Small intestine (tissue), 7 donors: Measurements from ENCODE around the gene FAM171A2. TPM values are rescaled to one million over a fixed set of nuclear protein-coding genes. Genes with fewer than 3 reads are reported as not detected.
"Not testable (repeated sequence)": the region's sequence is repeated elsewhere in the genome, so short reads cannot be mapped to it uniquely, and the experiment has no call there.

Experiments used
- DNase-seq, 2 donors: peaks; one replicate each; pipeline versions ENCODE4 v3.0.0 to v3.0.0-alpha.2; 2013
- FAIRE-seq: peaks from 2 replicates; lab custom pipeline; 2012; peaks lifted over from hg19 to GRCh38; lab: Jason Lieb, UNC
- H3K27ac ChIP-seq, 3 donors: one replicate each; pipeline ENCODE4 v1.5.1; 2013; ENCODE audit warnings: low read length in 2 of 3, mild to moderate bottlenecking in 2 of 3, control low read depth in 1 of 3, inconsistent platforms in 1 of 3, low read depth in 1 of 3, moderate library complexity in 1 of 3
- H3K27me3 ChIP-seq, 3 donors: one replicate each; pipeline ENCODE4 v1.6.1; 2013; ENCODE audit warnings: low read length in 3 of 3, inconsistent platforms in 1 of 3; ENCODE audit not compliant: control insufficient read depth in 3 of 3, insufficient read depth in 3 of 3
- H3K36me3 ChIP-seq, 3 donors: one replicate each; pipeline ENCODE4 v1.6.1; 2013; ENCODE audit warnings: low read length in 3 of 3, inconsistent platforms in 1 of 3, low read depth in 1 of 3, mild to moderate bottlenecking in 1 of 3, moderate library complexity in 1 of 3; ENCODE audit not compliant: control insufficient read depth in 3 of 3, insufficient read depth in 2 of 3
- H3K4me1 ChIP-seq, 3 donors: one replicate each; pipeline ENCODE4 v1.6.1; 2013; ENCODE audit warnings: low read length in 2 of 3, inconsistent platforms in 1 of 3, low read depth in 1 of 3, mild to moderate bottlenecking in 1 of 3, moderate library complexity in 1 of 3; ENCODE audit not compliant: control insufficient read depth in 3 of 3, insufficient read depth in 2 of 3
- H3K4me3 ChIP-seq, 3 donors: one replicate each; pipeline ENCODE4 v1.5.1; 2013; ENCODE audit warnings: low read length in 3 of 3, control low read depth in 1 of 3, inconsistent platforms in 1 of 3, low read depth in 1 of 3, mild to moderate bottlenecking in 1 of 3, moderate library complexity in 1 of 3
- H3K9me3 ChIP-seq, 2 donors: one replicate each; pipeline ENCODE4 v1.6.1; 2013; ENCODE audit warnings: low read depth in 1 of 2, low read length in 1 of 2; ENCODE audit not compliant: control insufficient read depth in 2 of 2, insufficient read depth in 1 of 2
- WGBS, 3 donors: extraction: QIAGEN DNeasy Blood & Tissue Kit; methylation state at CpG; one replicate each; pipeline ENCODE4 v1.1.7; 2013; 5-methylcytosine and 5-hydroxymethylcytosine counted together
- polyA plus RNA-seq, 4 donors: library from polyadenylated mRNA; stranded (reverse) in 3 of 4; unstranded in 1 of 4; fragments of 200-250 nt in 3 of 4; fragments of 120-200 nt in 1 of 4; gene quantifications; one replicate each; pipeline versions ENCODE4 v1.2.1 to v1.2.3, GENCODE V29; 2013
- donor health status: healthy with polysubstance abuse.
- donor health status: control.
- donor health status: control.
- donor health status: Bipolar disorder and iron deficiency.
- donor health status: healthy.

FAM171A2 gene
- polyA plus RNA-seq, 4 donors: 0.87 to 3.1 TPM; not detected in 2

DNA sequence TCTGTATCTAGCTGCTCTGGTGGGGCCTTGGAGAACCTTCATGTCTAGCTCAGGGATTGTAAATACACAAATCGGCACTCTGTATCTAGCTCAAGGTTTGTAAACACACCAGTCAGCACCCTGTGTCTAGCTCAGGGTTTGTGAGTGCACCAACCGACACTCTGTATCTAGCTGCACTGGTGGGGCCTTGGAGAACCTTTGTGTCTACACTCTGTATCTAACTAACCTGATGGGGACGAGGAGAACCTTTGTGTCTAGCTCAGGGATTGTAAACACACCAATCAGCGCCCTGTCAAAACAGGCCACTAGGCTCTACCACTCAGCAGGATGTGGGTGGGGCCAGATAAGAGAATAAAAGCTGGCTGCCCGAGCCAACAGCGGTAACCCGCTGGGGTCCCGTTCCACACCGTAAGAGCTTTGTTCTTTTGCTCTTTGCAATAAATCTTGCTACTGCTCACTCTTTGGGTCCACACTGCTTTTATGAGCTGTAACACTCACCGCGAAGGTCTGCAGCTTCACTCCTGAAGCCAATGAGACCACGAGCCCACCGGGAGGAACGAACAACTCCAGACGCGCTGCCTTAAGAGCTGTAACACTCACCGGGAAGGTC is 5.9 kb upstream of the FAM171A2 start:
- H3K4me1 ChIP-seq, FAIRE-seq, DNase-seq, H3K9me3 ChIP-seq, H3K27ac ChIP-seq, H3K36me3 ChIP-seq, H3K4me3 ChIP-seq: not testable (repeated sequence)
- H3K27me3 ChIP-seq: peaks cover 0 to 24% (median 2%) of the 10 kb centered on the region in 3 donors
- 41 to 52% (median 43%) methylated on average over 15 to 17 of the region's 17 CpGs for WGBS, 3 donors

DNA sequence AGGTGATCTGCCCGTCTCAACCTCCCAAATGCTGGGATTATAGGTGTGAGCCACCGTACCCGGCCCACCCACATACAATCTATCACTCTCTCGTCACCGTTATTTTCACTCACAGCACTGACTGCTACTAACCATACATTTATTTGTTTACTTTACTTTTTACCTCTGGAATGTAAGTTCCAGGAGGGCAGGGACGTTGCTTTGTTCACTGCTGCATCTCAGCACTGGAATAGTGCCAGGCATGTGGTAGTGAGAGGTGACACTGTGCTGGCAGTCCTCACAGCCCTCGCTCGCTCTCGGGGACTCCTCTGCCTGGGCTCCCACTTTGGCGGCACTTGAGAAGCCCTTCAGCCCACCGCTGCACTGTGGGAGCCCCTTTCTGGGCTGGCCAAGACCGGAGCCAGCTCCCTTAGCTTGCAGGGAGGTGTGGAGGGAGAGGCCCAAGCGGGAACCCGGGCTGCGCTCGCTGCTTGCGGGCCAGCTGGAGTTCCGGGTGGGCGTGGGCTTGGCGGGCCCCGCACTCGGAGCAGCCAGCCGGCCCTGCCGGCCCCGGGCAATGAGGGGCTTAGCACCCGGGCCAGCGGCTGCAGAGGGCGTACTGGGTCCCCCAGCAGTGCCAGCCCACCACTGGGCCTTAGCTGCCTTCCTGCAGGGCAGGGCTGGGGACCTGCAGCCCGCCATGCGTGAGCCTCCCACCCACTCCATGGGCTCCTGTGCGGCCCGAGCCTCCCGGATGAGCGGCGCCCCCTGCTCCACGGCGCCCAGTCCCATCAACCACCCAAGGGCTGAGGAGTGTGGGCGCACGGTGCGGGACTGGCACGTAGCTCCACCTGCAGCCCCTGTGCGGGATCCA is 5.0 kb upstream of the FAM171A2 start:
- not testable (repeated sequence) for H3K4me1 ChIP-seq, H3K4me3 ChIP-seq, H3K27ac ChIP-seq, DNase-seq, FAIRE-seq, H3K9me3 ChIP-seq, H3K36me3 ChIP-seq
- WGBS, 3 donors: 89 to 94% (median 92%) methylated on average over 35 to 42 of the region's 42 CpGs
- peaks cover 0 to 24% (median 2%) of the 10 kb centered on the region in 3 donors for H3K27me3 ChIP-seq

DNA sequence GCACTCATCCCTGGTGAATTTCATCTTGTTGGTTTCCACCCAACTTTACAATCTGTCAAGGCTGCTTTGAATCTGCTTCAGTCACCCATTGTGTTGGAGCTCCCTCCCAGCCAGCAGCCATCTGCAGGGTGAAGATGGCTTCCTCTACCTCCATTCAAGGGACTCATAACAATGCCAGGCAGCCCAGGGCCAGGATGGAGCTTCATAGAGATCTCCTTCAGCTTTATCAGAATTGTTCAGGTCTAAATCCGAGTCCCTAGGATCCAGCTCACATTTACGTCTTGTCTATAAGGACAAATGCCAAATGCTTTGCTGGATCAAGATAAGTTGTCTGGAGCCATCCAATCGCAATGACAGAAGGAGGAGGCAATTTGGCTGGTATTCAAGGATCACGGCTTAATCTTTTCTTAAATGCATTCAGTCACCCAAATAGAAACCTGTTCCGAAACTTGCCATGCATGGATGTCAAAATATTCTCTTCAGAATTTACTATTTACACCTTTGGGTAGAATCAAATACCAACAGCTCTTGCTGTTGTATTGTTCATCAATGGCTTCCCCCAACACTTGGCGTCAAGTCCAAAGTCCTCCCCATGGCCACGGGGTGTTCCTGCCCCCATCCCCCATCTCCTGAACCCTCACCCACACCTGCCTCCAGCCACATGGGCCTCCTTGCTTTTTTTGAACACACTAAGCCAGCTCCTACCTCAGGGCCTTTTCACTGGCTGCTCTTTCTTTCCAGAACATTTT is 3.8 kb upstream of the FAM171A2 start:
- DNase-seq: no peak
- Histone ChIP-seq H3K9me3 (no peaks in the 10 kb centered on the region), H3K4me3 (no peak overlapping the region), H3K27ac (no peak overlapping the region), H3K36me3 (no peaks in the 10 kb centered on the region), H3K4me1 (peaks cover 0 to 6% (median 1%) of the 10 kb centered on the region in 3 donors), H3K27me3 (peaks cover 0 to 30% (median 2%) of the 10 kb centered on the region in 3 donors)
- WGBS, 3 donors: 21 to 62% (median 38%) methylated on average over 7 of the region's 7 CpGs
- no peak for FAIRE-seq

DNA sequence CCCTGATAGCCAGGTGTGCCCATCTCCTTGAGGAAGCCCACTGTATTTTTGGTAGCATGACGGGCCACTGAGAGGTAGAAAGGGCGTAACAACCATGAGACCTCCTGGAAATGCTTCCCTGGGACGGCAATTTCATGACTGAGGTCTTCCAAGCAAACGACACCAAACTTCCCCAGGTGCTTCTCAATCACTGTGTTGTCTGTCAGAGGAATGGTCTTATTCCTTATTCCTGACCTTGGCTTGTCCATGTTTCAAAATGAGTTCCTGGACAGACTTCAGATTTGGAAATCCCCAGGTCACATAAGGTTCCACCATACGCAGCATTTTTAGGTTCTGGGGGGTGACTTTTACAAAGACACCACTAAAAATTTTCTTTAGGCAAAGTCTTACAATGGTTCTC is 1.4 kb upstream of the FAM171A2 start:
- not testable (repeated sequence) for H3K4me3 ChIP-seq, DNase-seq, H3K36me3 ChIP-seq, H3K9me3 ChIP-seq, H3K27ac ChIP-seq, FAIRE-seq
- Histone ChIP-seq H3K4me1 (peaks cover 0 to 15% (median 1%) of the 10 kb centered on the region in 3 donors), H3K27me3 (peaks cover 2 to 30% (median 3%) of the 10 kb centered on the region in 3 donors)
- WGBS, 3 donors: 79 to 88% (median 82%) methylated on average over 5 of the region's 5 CpGs

DNA sequence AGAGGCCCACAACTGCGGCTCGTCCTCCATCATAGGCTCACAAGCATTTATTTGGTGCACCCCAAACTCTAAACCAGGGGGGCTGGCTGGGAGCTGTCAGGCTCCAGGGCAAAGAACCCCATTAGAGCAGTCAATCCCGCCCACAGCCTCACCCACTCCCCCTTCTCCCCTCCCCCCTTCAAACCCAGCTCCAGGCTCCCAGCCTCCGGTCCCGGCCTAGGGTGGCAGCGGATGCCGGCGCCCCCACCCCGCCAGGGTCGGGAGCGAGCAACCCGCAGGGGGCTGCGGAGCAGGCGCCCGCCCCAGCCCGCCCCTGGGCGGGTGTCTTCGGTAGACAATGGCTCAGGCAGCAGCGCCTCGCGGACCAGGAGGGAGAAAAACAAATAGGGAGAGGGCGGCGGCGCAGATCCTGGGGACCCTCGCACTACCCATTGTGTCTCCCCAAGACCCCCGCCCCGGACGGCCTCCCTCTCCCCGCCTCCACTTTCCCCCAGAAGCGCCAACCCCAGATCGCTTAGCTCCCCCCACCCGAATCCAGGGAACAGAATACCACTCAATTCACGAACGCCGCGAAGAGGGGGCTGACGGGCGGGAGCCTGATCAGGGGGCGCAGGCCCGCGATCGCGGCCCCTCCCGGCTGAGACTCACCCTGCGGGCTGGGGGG is 572 bp downstream of the FAM171A2 start:
- FAIRE-seq (no peak), DNase-seq (peak in 1 of 2 donors; percentile 37)
- WGBS, 3 donors: 1 to 2% (median 2%) methylated on average over 30 to 45 of the region's 45 CpGs
- Histone ChIP-seq H3K4me3 (peak overlapping the region; percentile 31 to 61 (median 55)), H3K27ac (no peak overlapping the region), H3K4me1 (peaks cover 0 to 15% (median 1%) of the 10 kb centered on the region in 3 donors), H3K27me3 (peaks cover 2 to 32% (median 3%) of the 10 kb centered on the region in 3 donors), H3K36me3 (peaks cover 0 to 9% (median 0%) of the 10 kb centered on the region in 3 donors), H3K9me3 (no peaks in the 10 kb centered on the region)

DNA sequence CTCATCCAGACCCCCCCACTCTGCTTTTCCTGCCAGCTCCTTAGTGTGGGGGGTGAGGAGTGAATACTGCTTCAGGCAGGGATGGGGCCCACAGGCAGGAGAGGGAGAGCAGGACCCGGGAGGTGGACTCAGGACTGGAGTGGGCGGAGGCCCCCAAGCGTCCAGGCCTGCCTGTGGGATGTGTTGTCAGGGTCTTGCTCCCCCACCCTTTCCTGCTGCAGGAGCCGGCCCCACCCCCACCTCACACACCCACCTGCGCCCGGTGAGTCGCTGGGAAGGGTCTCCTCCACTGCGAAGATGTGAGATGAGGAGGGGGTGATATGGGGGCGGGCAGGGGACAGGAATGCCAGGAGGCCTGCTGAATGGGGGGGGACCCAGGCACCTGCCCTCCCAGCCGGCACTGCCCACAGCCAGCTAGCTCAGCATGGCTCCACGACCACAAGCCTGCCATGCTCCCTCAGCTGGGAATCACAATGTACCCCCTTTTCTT is 1.1 kb downstream of the FAM171A2 start:
- Histone ChIP-seq H3K4me3 (peak overlapping the region in 1 of 3 donors; percentile 61), H3K27me3 (peaks cover 2 to 32% (median 3%) of the 10 kb centered on the region in 3 donors), H3K4me1 (peaks cover 0 to 15% (median 1%) of the 10 kb centered on the region in 3 donors), H3K9me3 (no peaks in the 10 kb centered on the region), H3K36me3 (peaks cover 0 to 9% (median 0%) of the 10 kb centered on the region in 3 donors), H3K27ac (no peak overlapping the region)
- 22 to 28% (median 26%) methylated on average over 6 to 11 of the region's 11 CpGs for WGBS, 3 donors
- no peak for FAIRE-seq
- no peak for DNase-seq

DNA sequence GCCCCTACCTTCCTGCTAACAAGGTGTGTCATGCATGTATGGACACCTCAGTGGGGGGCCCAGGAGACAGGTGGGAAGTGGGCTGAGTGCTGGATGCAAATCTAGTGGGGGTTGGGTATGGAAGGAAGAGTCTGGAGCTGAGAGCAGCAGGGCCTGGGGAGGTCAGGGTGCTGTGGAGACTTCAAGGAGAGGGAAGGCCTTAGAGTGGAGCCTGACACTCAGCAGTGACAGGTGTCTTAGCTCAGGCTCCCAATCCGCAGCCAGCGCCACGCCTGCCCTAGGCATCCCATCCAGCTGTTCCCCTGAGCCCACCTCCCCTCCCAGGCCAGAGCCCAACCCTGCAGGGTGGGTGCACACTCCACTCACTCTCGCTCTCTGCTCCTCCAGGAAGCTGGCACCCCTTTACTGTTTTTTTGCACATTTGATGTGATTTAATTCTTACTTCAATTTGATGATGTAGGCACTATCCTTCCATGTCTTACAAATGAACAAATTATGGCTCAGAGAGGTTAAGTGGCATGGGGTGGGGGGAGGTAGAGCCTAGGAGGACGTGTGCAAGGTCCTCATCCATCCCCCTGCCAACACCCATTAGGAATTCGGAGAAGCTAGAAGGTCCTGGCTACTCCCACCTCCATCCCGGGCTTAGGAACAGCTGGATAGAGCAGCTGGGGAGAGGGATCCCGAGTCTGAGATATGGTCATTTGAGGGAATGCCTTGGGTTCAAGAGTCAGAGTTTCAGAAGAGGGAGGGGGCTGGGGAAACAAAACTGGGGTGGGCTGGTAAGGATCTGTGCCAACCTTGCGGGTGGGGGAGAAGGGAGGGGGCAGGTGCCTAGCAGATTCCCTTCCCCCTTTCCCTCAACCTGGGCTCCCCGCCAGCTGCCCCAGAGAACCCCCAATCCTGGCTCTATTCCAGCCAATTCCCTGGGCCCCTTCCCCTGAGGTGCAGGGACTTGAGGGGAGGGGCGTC is 2.1 kb downstream of the FAM171A2 start:
- Histone ChIP-seq H3K9me3 (no peaks in the 10 kb centered on the region), H3K27me3 (peaks cover 2 to 27% (median 3%) of the 10 kb centered on the region in 3 donors), H3K36me3 (peaks cover 0 to 9% (median 0%) of the 10 kb centered on the region in 3 donors), H3K27ac (no peak overlapping the region), H3K4me3 (no peak overlapping the region), H3K4me1 (peaks cover 0 to 15% (median 1%) of the 10 kb centered on the region in 3 donors)
- DNase-seq: no peak
- FAIRE-seq: no peak
- WGBS, 3 donors: 16 to 55% (median 49%) methylated on average over 11 of the region's 11 CpGs
